NCI-H187 (cell line): ENCODE results near the gene LIMS4.
"Not testable (repeated sequence)": the region's sequence is repeated elsewhere in the genome, so short reads cannot be mapped to it uniquely, and the experiment has no call there.

ENCODE experiments used
- DNase-seq, 2 experiments: peaks; one replicate each; lab custom pipeline; 2025; lab: John Stamatoyannopoulos, UW

The LIMS4 gene

GRCh38 chr2:110472171-110473058, at the start of gene LIMS4:
TSS of gene LIMS4 (minus strand) at chr2:110472816. CDS start at chr2:110472778, 38 bp downstream.
- not testable (repeated sequence) for DNase-seq

GRCh38 chr2:110499755-110500377, 27.2 kb upstream of the LIMS4 start:
- DNase-seq: not testable (repeated sequence)

GRCh38 chr2:110496027-110496426, 23.4 kb upstream of the LIMS4 start:
- not testable (repeated sequence) for DNase-seq

- not testable (repeated sequence) for DNase-seq
Observed at GRCh38 chr2:110494488-110494887, 21.9 kb upstream of the LIMS4 start.

GRCh38 chr2:110488991-110489390, 16.4 kb upstream of the LIMS4 start:
- not testable (repeated sequence) for DNase-seq

- not testable (repeated sequence) for DNase-seq
Observed at GRCh38 chr2:110482697-110483096, 10.1 kb upstream of the LIMS4 start.

- DNase-seq: not testable (repeated sequence)
Observed at GRCh38 chr2:110481200-110481599, 8.6 kb upstream of the LIMS4 start.

- DNase-seq: not testable (repeated sequence)
Observed at GRCh38 chr2:110480084-110480483, 7.5 kb upstream of the LIMS4 start.

- DNase-seq: not testable (repeated sequence)
Observed at GRCh38 chr2:110477370-110477769, 4.8 kb upstream of the LIMS4 start.

- not testable (repeated sequence) for DNase-seq
Observed at GRCh38 chr2:110476952-110477351, 4.3 kb upstream of the LIMS4 start.

GRCh38 chr2:110475627-110476359, 3.2 kb upstream of the LIMS4 start:
- DNase-seq: not testable (repeated sequence)

- DNase-seq: not testable (repeated sequence)
Observed at GRCh38 chr2:110474898-110475297, 2.3 kb upstream of the LIMS4 start.

GRCh38 chr2:110473059-110473358, 393 bp upstream of the LIMS4 start:
- DNase-seq: not testable (repeated sequence)

- not testable (repeated sequence) for DNase-seq
Observed at GRCh38 chr2:110468921-110469320, 3.7 kb downstream of the LIMS4 start.

- DNase-seq: not testable (repeated sequence)
Observed at GRCh38 chr2:110465312-110465711, 7.3 kb downstream of the LIMS4 start.

GRCh38 chr2:110462458-110462857, 10.2 kb downstream of the LIMS4 start:
- not testable (repeated sequence) for DNase-seq

GRCh38 chr2:110460318-110460717, 12.3 kb downstream of the LIMS4 start:
- DNase-seq: not testable (repeated sequence)

GRCh38 chr2:110457214-110457590, 15.4 kb downstream of the LIMS4 start:
- not testable (repeated sequence) for DNase-seq

GRCh38 chr2:110456291-110457213, 16.1 kb downstream of the LIMS4 start:
- not testable (repeated sequence) for DNase-seq

GRCh38 chr2:110455080-110455670, 17.4 kb downstream of the LIMS4 start:
- not testable (repeated sequence) for DNase-seq

- DNase-seq: not testable (repeated sequence)
Observed at GRCh38 chr2:110450951-110451350, 21.7 kb downstream of the LIMS4 start.
